Astrocyte of the hippocampus (primary cell): ENCODE results near the gene CTSW.

Source experiments
- DNase-seq: peaks from one replicate; pipeline ENCODE4 v3.0.0; 2011; ENCODE audit warnings: low read depth, low spot score

CTSW gene

GRCh38 chr11:65867284-65868071, 12.2 kb upstream of the CTSW start:
- DNase-seq = no peak

DNA sequence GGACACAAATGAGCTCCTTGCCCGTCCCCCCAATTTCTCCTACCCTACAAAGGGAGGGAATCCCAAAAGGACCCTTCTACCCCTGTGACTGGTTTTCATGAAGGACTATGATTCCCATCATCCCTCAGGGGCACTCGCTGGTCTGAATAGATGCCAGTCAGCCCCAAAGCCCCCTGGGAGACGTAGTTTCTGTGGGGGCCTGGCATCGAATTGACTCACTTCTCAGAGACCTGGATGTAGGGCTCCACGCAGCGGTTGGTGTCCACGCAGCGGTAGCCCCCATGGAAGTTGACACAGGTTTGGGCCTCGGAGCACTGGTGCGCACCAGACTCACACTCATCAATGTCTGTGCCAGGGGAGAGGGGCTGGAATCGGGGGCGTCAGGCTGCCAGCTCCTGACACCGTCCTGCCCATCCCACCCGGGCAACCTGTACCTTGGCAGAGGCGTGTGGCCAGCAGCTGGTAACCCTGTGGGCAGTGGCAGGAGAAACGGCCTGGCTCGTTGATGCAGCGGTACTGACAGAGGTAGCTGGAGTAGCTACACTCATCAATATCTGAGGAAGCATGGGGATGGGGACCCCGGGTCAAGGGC, 11.5 kb upstream of the CTSW start:
- DNase-seq = no peak

DNA sequence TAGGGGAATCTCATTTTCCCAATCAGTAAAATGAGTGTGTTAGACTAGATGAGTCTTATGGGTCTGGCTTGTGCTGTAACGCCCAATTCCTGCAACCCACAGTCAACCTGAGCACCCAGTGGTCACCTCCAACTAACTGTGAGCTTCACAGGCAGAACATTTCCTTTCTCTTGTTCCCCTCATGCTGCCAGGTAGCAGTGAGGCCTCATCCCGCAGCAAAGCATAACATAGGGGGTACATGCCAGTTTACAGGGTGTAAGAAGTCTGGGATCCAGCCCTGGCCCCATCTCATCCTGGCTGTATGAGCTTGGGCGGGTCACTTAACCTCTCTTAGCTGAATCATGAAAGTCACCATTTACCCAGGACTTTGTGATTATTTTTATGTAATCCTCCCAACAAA, 10.7 kb upstream of the CTSW start:
- no peak for DNase-seq

GRCh38 chr11:65869643-65870306, 9.9 kb upstream of the CTSW start:
- no peak for DNase-seq

- DNase-seq = no peak
Observed at GRCh38 chr11:65870307-65870658, 9.4 kb upstream of the CTSW start.

DNA sequence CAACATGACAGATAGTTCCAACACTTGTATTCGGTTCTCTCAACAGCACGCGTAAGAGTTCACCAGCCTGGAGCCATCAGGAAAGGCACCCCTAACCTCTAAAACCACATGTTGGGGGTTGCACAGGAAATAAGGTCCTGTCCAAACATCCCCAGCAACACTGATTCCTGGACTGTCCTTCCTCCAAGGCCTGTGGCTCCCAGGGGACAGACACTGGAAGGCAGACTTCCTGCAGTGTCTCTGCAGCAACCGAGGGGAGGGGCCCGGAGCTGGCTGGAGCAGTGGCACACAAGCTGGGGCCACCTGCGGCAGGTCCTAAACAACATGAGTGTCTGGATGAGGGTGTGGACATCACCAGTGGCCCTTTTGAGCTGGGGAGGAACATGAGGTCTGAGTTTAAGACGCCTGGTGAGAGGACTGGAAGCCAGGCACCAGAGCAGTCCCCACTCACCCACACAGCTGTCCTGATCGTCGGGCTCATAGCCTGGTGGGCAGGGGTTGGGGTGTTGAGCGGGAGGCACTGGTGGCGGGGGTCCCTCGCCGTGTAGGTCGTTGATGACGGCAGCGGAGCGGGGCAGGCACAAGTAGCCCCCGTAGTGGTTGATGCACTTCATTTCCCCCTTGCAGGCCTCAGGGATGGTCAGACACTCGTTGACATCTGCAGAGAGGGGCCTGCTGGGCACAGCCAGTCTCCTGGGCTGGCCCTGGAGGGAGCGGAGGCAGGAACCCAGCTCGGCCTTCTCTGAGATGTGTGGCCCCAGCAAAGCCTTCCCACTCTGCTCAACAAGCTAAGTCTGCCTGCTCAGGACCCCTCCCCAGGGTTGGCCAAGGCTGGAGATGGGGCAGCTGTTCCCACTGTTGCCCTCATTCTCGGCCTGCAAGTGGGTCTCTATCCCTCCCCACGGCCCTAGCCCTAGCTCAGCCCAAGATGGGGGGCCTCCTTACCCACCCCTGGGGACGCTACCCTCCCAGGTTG, 8.6 kb upstream of the CTSW start:
- DNase-seq = no peak

- peak; percentile 67 for DNase-seq
Observed at GRCh38 chr11:65871811-65872548, 7.7 kb upstream of the CTSW start.

GRCh38 chr11:65872586-65873317, 6.9 kb upstream of the CTSW start, which contains the start of gene EFEMP2:
TSS of gene EFEMP2 (minus strand) at chr11:65872800. CDS start at chr11:65872354, 446 bp downstream.
- peak; percentile 86 for DNase-seq

DNA sequence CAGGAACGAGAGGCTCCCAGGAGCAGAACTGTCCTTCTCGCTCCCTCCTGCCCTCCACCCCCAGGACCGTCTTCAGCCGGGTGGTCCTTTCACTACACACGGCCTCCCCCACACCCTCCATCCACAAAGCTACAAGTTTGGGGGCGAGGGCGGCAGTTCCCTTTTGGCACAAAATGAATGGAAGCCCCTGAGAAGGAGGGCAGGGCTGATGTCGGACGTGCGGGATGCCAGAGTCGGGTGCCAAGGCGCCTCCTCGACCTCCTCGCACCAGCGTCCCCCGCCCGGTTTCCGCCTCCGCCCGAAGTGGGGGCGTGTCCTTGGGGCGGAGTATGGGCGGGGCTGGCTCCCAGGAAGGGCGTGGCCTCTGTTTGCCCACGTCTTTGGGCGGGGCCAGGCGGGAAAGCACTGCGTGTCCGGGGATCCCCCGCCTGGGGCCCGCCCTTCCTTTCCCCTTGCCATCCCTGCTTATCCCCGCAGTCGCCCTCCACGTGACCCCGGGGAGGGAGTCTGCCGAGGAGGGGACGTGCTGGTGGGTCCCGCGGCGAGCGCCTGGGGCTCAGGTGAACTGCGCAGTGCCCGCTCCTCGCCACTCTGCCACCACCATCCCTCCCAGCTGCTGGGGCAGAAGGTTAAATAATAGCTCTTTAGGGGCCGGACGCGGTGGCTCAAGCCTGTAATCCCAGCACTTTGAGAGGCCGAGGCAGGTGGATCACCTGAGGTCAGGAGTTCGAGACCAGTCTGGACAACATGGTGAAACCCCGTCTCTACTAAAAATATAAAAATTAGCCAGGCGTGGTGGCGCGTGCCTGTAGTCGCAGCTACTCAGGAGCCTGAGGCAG, 6.1 kb upstream of the CTSW start:
- DNase-seq = peak; percentile 98

DNA sequence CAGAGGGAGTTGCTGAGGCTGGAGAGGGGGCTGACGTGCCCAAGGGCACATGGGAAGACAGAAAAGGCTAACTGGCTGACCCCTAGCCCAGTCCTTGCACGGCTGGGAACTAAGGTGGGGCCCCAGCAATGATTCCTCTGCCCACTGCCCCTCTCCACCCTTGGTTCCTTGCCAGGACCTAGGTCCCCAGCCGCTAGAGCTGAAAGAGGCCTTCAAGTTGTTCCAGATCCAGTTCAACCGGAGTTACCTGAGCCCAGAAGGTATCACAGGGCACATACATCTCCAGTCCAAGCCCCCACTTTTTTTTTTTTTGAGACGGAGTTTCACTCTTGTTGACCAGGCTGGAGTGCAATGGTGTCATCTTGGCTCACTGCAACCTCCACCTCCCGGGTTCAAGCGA, 390 bp downstream of the CTSW start:
- DNase-seq = no peak

GRCh38 chr11:65880844-65881421, 1.3 kb downstream of the CTSW start:
- peak; percentile 18 for DNase-seq

GRCh38 chr11:65882120-65883057, 2.8 kb downstream of the CTSW start:
- no peak for DNase-seq

DNA sequence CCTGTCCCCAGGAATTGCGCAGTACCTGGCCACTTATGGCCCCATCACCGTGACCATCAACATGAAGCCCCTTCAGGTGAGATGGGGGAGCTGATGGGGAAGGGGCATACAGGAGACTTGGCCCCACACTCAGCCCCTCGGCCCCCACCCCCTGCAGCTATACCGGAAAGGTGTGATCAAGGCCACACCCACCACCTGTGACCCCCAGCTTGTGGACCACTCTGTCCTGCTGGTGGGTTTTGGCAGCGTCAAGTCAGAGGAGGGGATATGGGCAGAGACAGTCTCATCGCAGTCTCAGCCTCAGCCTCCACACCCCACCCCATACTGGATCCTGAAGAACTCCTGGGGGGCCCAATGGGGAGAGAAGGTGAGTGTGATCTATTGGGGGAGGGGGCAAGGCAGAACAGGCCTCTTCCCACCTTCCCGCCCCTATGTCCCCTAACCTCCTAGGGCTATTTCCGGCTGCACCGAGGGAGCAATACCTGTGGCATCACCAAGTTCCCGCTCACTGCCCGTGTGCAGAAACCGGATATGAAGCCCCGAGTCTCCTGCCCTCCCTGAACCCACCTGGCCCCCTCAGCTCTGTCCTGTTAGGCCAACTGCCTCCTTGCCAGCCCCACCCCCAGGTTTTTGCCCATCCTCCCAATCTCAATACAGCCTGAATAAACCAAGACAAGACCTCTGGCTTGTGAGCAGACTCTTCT, 3.6 kb downstream of the CTSW start:
- no peak for DNase-seq

DNA sequence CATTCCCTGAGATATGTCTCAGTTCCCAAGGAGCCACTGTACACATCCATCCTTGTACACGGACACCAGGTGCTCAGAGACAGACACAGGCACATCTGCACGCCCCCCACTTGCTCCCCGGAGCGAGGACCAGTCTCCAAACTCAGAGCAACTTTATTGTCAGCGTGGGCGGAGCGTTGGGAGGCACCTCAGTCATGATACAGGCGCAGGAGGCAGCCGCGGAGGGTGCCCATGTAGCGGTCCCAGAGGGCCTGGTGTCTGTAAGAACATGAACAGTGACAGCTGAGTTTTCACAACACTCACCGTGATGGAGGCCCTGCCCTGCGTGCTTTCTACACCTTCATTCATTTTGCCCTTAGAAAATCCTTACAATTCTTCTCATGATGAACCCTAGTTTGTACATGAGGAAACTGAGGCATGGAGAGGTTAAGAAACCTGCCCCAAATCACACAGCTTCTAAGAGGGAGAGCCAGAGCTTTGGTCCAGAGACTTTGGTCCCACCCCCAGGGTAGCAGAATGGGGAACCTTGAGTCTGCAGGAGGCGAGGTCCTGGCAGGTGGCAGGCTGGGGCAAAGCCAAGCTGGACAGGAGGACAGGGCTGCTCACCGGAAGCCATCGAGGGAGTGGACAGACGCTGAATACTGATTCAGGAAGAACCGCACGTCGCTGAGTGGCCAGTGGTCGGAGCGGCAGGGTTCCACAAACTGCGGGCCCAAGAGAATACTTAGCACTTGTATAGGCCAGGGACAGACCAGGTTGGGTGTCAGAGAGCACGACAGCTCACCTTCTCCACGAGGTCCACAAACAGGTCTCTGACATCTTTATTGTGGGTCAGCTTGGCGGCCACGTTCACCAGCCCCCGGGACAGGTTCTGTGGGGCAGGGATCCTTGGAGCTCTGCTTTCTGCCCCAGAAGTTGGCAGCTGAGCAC, 4.4 kb downstream of the CTSW start:
- DNase-seq = no peak

DNA sequence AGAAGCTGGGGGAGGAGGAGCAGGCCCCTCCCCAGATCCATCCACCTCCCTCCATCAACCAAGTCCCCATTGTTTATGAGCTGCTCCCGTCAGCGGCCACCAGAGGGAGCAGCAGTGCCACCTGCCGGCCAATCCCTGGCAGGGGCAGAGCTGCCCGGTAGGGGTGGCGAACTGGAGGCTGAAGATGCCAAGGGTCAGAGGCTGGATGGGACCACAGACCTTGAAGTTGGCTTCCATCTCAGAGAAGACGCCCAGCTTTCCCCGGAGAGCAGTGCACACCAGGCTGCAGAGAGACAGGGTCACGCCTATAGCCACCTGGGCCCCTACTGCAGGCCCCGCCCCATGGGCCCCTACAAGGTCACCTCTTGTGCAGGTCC, 5.1 kb downstream of the CTSW start:
- DNase-seq = peak; percentile 89

- no peak for DNase-seq
Observed at GRCh38 chr11:65885231-65885630, 5.6 kb downstream of the CTSW start.
